Measurements from ENCODE around the gene SMAD2.

SMAD2 gene

GRCh38 chr18:47863041-47863440 is 67.4 kb downstream of the SMAD2 start:
- DNase-seq (ENCODE audit: low read depth) = no peak
- no peak overlapping the region for H3K4me3 ChIP-seq (ENCODE audit: low read length)
- no peak for TF ChIP-seq CTCF (conservative IDR thresholded peaks at IDR 0.05; ENCODE audit: low read depth, low read length)

GRCh38 chr18:47858607-47859006 is 71.9 kb downstream of the SMAD2 start:
- H3K4me3 ChIP-seq (ENCODE audit: low read length) = no peak overlapping the region
- no peak for DNase-seq (ENCODE audit: low read depth)
- TF ChIP-seq CTCF (conservative IDR thresholded peaks at IDR 0.05; ENCODE audit: low read depth, low read length) = no peak

GRCh38 chr18:47847635-47848034 is 82.8 kb downstream of the SMAD2 start:
- DNase-seq (ENCODE audit: low read depth) = no peak
- no peak overlapping the region for H3K4me3 ChIP-seq (ENCODE audit: low read length)
- TF ChIP-seq CTCF (conservative IDR thresholded peaks at IDR 0.05; ENCODE audit: low read depth, low read length) = no peak

GRCh38 chr18:47846431-47846830 is 84.0 kb downstream of the SMAD2 start:
- TF ChIP-seq CTCF (conservative IDR thresholded peaks at IDR 0.05; ENCODE audit: low read depth, low read length) = no peak
- DNase-seq (ENCODE audit: low read depth) = no peak
- no peak overlapping the region for H3K4me3 ChIP-seq (ENCODE audit: low read length)

- DNase-seq (ENCODE audit: low read depth) = no peak
- TF ChIP-seq CTCF (conservative IDR thresholded peaks at IDR 0.05; ENCODE audit: low read depth, low read length) = no peak
- no peak overlapping the region for H3K4me3 ChIP-seq (ENCODE audit: low read length)
Measured at GRCh38 chr18:47844828-47845498, 85.5 kb downstream of the SMAD2 start.

GRCh38 chr18:47842836-47843235 is 87.6 kb downstream of the SMAD2 start:
- no peak for DNase-seq (ENCODE audit: low read depth)
- no peak for TF ChIP-seq CTCF (conservative IDR thresholded peaks at IDR 0.05; ENCODE audit: low read depth, low read length)
- no peak overlapping the region for H3K4me3 ChIP-seq (ENCODE audit: low read length)

DNA sequence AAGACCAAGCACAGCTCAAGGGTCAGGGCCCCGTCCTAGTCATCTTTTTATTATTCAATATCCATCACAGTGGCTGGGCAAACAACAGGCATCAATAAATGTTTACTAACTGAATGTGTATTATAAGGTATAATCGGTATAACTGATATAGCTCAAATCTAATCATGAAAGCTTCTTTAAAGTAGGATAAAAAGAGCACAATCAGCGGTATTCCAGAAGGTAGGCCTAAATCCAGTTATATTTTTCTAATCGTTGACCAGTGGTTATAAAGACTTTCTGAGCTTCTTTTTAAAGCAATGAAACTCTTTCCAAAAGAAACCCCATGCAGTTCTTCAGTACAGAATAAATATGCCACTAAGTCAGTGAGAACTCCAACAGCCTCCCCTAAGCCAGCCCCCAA is 92.1 kb downstream of the SMAD2 start:
- DNase-seq (ENCODE audit: low read depth) = no peak
- no peak for TF ChIP-seq CTCF (conservative IDR thresholded peaks at IDR 0.05; ENCODE audit: low read depth, low read length)
- no peak overlapping the region for H3K4me3 ChIP-seq (ENCODE audit: low read length)

All from retinal pigment epithelial cell (primary cell).